CD4-positive, alpha-beta T cell (primary cell): ENCODE results near the gene KRT83. TPM values are rescaled to one million over a fixed set of nuclear protein-coding genes. Genes with fewer than 3 reads are reported as not detected.

Experiments
- ATAC-seq: fragments of 200-7000 bp; cut with Tn5 transposase; one replicate; pipeline ENCODE4 v1.10.0; 2022; ENCODE audit warnings: mild to moderate bottlenecking; ENCODE audit not compliant: poor library complexity
- CTCF ChIA-PET: fragments of 350-600 bp; sonication (Branson Sonifier 250); formaldehyde crosslinking; loops from one replicate; lab custom pipeline; 2021; ENCODE audit warnings: antibody characterized with exemption, inconsistent platforms; lab: Charles Lee
- POLR2A ChIA-PET: fragments of 350-600 bp; sonication (Branson Sonifier 250); formaldehyde crosslinking; loops from one replicate; lab custom pipeline; 2021; ENCODE audit warnings: antibody characterized with exemption, inconsistent platforms; lab: Charles Lee
- DNase-seq, 14 experiments: peaks; one replicate each; pipeline ENCODE4 v3.0.0-alpha.2; 2013 to 2020; ENCODE audit warnings: mixed read lengths in 2 of 14
- H3K27ac ChIP-seq, 2 donors: one replicate each; pipeline versions ENCODE4 v1.5.1 to v1.7.0; 2013; ENCODE audit warnings: low read length in 2 of 2, low read depth in 1 of 2, mild to moderate bottlenecking in 1 of 2
- H3K27me3 ChIP-seq, 2 experiments: 1 replicate in 1 of 2; 2 replicates in 1 of 2; pipeline versions ENCODE4 v1.6.1 to v1.7.0; 2013; ENCODE audit warnings: low read length in 2 of 2, control low read depth in 1 of 2, mild to moderate bottlenecking in 1 of 2, moderate library complexity in 1 of 2; ENCODE audit not compliant: insufficient read depth in 2 of 2, control insufficient read depth in 1 of 2
- H3K36me3 ChIP-seq: one replicate; pipeline ENCODE4 v1.6.1; 2013; ENCODE audit warnings: low read length, control low read depth; ENCODE audit not compliant: insufficient read depth
- H3K4me1 ChIP-seq: one replicate; pipeline ENCODE4 v1.6.1; 2013; ENCODE audit warnings: low read length, control low read depth; ENCODE audit not compliant: insufficient read depth
- H3K4me3 ChIP-seq: one replicate; pipeline ENCODE4 v1.5.1; 2013; ENCODE audit warnings: mild to moderate bottlenecking, low read length, moderate library complexity
- H3K9me3 ChIP-seq, 2 experiments: 1 replicate in 1 of 2; 2 replicates in 1 of 2; pipeline versions ENCODE4 v1.6.1 to v1.7.0; 2013; ENCODE audit warnings: low read length in 2 of 2, mild to moderate bottlenecking in 2 of 2, control low read depth in 1 of 2, moderate library complexity in 1 of 2; ENCODE audit not compliant: control insufficient read depth in 1 of 2, insufficient read depth in 1 of 2
- H3K27ac Mint-ChIP-seq: one replicate; pipeline ENCODE4 v1.8.0; 2020; ENCODE audit warnings: mixed read lengths
- H3K27me3 Mint-ChIP-seq: one replicate; pipeline ENCODE4 v1.8.0; 2021; ENCODE audit warnings: mixed read lengths
- H3K36me3 Mint-ChIP-seq: one replicate; pipeline ENCODE4 v1.8.0; 2021; ENCODE audit warnings: low read depth, mixed read lengths
- H3K4me1 Mint-ChIP-seq: one replicate; pipeline ENCODE4 v1.8.0; 2021; ENCODE audit warnings: low read depth, mixed read lengths
- H3K4me3 Mint-ChIP-seq: one replicate; pipeline ENCODE4 v1.8.0; 2020; ENCODE audit warnings: mild to moderate bottlenecking, mixed read lengths
- H3K9me3 Mint-ChIP-seq: one replicate; pipeline ENCODE4 v1.8.0; 2020; ENCODE audit warnings: mixed read lengths
- intact Hi-C, 2 experiments: fragments of 100-400 bp; cut with DNase I in 1 of 2; cut with micrococcal nuclease in 1 of 2; formaldehyde crosslinking; loops; one replicate each; pipeline versions ENCODE4 v1.15.1 to v1.9.0; 2023 to 2025; cut with DNase I, micrococcal nuclease
- total RNA-seq, 174 experiments: library from RNA in 2 of 174; stranded (reverse) in 2 of 174; gene quantifications; one replicate each; pipeline ENCODE4 v1.2.3 and lab custom pipeline; 2021 to 2026
- TF ChIP-seq, protein P1 (sequence below): fragments of 200-600 bp; IDR thresholded peaks from one replicate; pipeline ENCODE4 v1.8.0; 2022; ENCODE audit warnings: antibody characterized with exemption, mild to moderate bottlenecking

KRT83 gene
- total RNA-seq, 2 experiments from 2014 or later = not detected

DNA sequence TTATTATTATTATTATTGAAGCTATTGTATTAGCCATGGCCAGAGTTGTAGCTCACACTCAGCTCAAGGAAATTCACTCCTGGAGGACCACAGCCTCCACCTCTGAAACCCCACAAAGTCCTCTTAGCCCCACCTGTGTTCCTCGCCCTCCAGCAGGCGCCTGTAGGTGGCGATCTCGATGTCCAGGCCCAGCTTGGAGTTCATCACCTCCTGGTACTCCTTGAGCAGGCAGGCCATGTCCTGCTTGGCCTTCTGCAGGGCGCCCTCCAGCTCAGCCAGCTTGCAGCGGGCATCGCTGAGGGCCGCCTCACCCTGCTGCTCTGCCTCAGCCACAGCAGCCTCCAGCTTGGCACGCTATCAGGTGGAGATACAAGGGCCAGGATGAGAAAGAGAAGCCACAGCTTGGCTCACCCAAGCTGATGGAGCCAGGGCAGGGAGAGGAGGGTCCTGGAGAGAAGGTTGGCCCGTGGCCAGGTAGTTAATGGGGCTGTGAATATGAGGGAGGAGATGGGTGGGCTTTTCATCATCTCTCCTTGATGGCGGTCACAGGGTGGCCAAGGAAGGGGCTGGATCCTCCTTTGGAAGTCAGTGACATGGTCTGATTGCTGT is 41.0 kb upstream of the KRT83 start:
- Mint-ChIP-seq H3K27ac (no peak overlapping the region), H3K9me3 (no peaks in the 10 kb centered on the region), H3K4me1 (peaks cover 22% of the 10 kb centered on the region), H3K27me3 (no peaks in the 10 kb centered on the region), H3K36me3 (no peaks in the 10 kb centered on the region), H3K4me3 (no peak overlapping the region)
- H3K27ac ChIP-seq = no peak overlapping the region
- no peak overlapping the region for H3K4me3 ChIP-seq
- POLR2A ChIA-PET = interaction anchor here (1.1 kb wide), 1 partner anchor 12 kb away, joined by 3 read pairs; no protein-coding TSS in a partner anchor
- no peaks in the 10 kb centered on the region for H3K27me3 ChIP-seq
- CTCF ChIA-PET = interaction anchor here (1.0 kb wide), 1 partner anchor 35 kb away, joined by 3 read pairs; no protein-coding TSS in a partner anchor
- DNase-seq = no peak
- peaks cover 17% of the 10 kb centered on the region for H3K4me1 ChIP-seq
- ATAC-seq = no peak
- no peaks in the 10 kb centered on the region for H3K36me3 ChIP-seq
- H3K9me3 ChIP-seq = no peaks in the 10 kb centered on the region
- TF ChIP-seq, protein P1, sequence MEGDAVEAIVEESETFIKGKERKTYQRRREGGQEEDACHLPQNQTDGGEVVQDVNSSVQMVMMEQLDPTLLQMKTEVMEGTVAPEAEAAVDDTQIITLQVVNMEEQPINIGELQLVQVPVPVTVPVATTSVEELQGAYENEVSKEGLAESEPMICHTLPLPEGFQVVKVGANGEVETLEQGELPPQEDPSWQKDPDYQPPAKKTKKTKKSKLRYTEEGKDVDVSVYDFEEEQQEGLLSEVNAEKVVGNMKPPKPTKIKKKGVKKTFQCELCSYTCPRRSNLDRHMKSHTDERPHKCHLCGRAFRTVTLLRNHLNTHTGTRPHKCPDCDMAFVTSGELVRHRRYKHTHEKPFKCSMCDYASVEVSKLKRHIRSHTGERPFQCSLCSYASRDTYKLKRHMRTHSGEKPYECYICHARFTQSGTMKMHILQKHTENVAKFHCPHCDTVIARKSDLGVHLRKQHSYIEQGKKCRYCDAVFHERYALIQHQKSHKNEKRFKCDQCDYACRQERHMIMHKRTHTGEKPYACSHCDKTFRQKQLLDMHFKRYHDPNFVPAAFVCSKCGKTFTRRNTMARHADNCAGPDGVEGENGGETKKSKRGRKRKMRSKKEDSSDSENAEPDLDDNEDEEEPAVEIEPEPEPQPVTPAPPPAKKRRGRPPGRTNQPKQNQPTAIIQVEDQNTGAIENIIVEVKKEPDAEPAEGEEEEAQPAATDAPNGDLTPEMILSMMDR = no peak
- intact Hi-C loops = no loop called here

DNA sequence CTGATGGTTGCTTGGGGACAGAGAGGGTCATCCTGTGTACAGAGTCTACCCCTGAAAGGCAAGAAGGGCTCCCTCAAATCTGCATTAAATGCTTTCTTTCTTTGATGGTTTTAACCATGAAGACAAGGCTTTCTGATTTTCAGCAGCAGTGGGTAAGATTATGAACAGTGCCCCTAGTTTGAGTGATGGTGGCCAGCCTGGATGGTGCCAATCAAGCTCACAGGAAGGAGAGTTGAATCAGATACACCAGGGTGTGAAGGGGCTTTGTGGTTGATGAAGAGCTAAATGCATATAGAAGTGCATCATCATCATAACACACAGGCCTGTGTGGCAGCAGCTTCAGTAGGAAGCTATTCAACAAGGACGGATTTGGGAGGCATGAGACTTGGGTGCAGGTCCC is 40.4 kb upstream of the KRT83 start:
- ChIA-PET POLR2A (interaction anchor here (1.1 kb wide), 1 partner anchor 13 kb away, joined by 3 read pairs; no protein-coding TSS in a partner anchor), CTCF (interaction anchor here (1.0 kb wide), 1 partner anchor 34 kb away, joined by 3 read pairs; no protein-coding TSS in a partner anchor)
- Histone ChIP-seq H3K4me1 (peaks cover 17% of the 10 kb centered on the region), H3K27me3 (no peaks in the 10 kb centered on the region), H3K36me3 (no peaks in the 10 kb centered on the region), H3K27ac (no peak overlapping the region), H3K9me3 (no peaks in the 10 kb centered on the region), H3K4me3 (no peak overlapping the region)
- Mint-ChIP-seq H3K4me1 (peaks cover 22% of the 10 kb centered on the region), H3K4me3 (no peak overlapping the region), H3K27me3 (no peaks in the 10 kb centered on the region), H3K27ac (no peak overlapping the region), H3K9me3 (no peaks in the 10 kb centered on the region), H3K36me3 (no peaks in the 10 kb centered on the region)
- intact Hi-C loops = no loop called here
- ATAC-seq (no peak), DNase-seq (peak in 2 of 14 experiments; percentile 2 to 29)
- TF ChIP-seq, protein P1 = no peak

DNA sequence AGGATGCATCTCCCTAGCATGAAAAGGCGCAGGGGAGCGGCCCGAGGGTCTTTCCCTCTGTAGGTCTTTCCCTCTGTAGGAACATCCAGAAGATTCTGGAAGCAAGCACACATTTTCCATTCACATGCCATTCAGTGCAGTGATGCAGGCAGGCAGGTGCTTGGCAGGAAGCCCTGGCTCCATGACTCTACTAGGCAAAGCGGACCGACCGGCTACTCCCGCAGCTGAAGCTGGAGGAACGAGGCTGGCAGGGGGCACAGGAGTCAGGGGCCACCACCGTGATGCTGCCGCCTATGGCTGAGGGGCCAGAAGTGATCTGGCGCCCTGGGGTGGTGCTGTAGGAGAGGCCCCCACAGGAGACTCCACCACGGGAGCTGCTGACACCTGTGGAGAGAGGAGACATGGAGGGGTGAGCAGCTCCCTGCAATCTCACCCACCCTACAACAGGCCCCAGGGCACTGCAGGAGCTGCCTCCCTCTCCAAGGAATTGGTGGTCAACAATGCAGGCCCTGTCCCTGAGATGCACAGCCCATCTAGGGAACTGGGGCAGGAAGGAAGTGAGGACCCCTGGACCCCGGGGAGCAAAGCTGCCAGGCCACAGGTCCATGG is 39.6 kb upstream of the KRT83 start:
- Histone ChIP-seq H3K9me3 (no peaks in the 10 kb centered on the region), H3K27me3 (no peaks in the 10 kb centered on the region), H3K4me3 (no peak overlapping the region), H3K36me3 (no peaks in the 10 kb centered on the region), H3K4me1 (peaks cover 17% of the 10 kb centered on the region), H3K27ac (no peak overlapping the region)
- intact Hi-C loops = no loop called here
- no peaks in the 10 kb centered on the region for H3K9me3 Mint-ChIP-seq
- ChIA-PET POLR2A (no interaction called here), CTCF (no interaction called here)
- H3K4me1 Mint-ChIP-seq = peaks cover 22% of the 10 kb centered on the region
- ATAC-seq = no peak
- no peak overlapping the region for H3K27ac Mint-ChIP-seq
- no peaks in the 10 kb centered on the region for H3K36me3 Mint-ChIP-seq
- TF ChIP-seq, protein P1 = no peak
- H3K27me3 Mint-ChIP-seq = no peaks in the 10 kb centered on the region
- peak in 1 of 14 experiments; percentile 24 for DNase-seq
- H3K4me3 Mint-ChIP-seq = no peak overlapping the region
